Right renal cortex interstitium (tissue), 3 donors: ENCODE measurements around the gene ZFP64. TPM values are rescaled to one million over a fixed set of nuclear protein-coding genes. Genes with fewer than 3 reads are reported as not detected.

Source experiments
- DNase-seq, 3 donors: peaks; one replicate each; pipeline ENCODE4 v3.0.0-alpha.2; 2013; ENCODE audit warnings: low read depth in 3 of 3, low spot score in 2 of 3
- polyA plus RNA-seq, 3 donors: library from polyadenylated mRNA; unstranded; fragments of 120-200 nt; gene quantifications; one replicate each; pipeline ENCODE4 v1.2.1, GENCODE V29; 2013; ENCODE audit not compliant: insufficient read length in 3 of 3

Gene ZFP64
- polyA plus RNA-seq, 3 donors = 19.9 to 21.2 (median 21.1) TPM

DNA sequence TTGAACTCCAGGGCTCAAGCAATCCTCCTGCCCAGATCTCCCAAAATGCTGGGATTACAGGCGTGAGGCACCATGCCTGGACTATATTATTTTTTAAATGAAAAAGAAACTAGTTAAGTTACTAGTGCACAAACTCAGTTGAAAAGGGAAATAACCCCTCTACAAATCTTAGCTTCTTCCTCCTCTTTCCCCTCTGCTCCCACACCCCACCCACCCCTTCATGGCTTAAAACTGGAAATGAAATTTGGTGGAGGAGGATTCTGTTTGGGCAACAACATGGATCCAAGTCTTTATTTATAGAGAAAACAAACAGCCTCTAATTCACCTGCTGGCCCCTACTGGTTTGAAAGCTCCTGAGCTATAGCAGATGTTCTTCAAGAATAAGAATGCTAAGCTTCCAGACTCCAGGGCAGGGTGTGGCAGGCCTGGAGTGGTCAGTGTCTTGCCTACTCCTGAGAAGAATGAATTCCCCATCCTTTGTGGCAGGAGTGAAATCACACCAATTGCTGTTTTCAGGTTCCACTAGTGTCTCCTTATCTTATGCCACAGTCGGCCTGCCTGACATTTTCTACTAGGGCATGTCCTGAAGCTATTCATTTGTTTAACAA is 73.5 kb downstream of the ZFP64 start:
- no peak for DNase-seq

DNA sequence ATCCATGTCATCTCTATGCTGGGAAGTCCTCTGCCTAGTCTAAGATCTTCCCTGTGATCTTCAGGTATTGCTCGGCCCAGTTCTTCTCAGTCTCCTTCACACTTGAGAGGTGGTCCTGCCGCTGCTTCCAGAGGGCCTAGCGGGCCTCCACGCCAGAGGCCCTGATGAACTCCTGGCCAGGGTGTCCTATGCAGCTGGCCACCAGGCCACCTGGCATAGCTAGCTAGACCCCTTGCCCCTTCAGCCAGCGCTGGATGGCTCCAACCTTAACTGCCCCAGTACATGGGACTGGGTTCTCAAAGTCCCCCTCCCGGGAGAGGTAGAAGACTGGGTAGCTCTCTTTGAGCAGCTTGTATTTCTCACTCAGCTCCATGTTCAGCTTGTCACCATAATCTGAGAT is 81.1 kb downstream of the ZFP64 start:
- no peak for DNase-seq

DNA sequence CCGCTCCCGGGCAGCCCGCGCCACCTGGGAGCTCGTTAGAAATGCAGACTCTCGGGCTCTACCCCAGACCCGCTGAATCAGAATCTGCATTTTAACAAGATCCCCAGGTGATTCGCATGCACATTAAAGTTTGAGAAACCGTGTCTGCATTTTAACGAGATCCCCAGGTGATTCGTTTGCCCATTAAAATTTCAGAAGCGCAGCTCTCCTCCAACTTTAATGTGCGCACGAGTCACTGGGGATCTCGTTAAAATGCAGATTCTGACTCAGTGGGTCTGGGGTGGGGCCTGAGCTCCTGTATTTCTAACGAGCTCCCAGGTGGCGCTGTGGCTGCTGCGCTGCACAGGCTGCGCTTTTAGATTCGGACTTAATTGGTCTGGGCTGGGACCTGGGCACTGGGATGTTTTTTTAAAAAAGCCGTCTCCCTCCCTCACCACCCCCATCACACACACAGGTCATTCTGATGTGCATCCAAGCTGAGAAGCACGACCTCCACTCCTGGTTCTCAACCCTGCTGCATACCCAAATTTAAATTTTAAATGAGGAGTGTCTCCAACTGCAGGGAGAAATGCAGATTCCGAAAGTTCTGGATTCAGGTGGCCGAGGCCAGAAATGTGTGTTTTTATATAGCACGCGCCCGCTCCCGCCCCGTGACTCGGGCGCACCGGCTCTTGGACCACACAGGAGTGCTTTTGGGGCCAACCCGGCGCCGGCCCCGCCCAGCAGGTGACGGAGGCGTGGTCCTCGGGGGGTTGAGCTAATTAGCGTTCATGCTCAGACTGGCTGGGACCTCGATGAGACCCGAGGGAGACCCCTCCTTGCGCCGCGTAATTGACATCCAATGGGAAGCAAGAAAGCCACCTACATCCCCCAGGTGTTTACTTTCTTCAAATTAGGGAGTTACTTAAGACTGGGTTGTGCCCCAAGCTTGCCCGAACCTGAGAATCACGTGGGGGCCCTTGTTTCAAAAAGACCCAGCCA is 85.8 kb downstream of the ZFP64 start:
- peak in 1 of 3 donors; percentile 18 for DNase-seq

DNA sequence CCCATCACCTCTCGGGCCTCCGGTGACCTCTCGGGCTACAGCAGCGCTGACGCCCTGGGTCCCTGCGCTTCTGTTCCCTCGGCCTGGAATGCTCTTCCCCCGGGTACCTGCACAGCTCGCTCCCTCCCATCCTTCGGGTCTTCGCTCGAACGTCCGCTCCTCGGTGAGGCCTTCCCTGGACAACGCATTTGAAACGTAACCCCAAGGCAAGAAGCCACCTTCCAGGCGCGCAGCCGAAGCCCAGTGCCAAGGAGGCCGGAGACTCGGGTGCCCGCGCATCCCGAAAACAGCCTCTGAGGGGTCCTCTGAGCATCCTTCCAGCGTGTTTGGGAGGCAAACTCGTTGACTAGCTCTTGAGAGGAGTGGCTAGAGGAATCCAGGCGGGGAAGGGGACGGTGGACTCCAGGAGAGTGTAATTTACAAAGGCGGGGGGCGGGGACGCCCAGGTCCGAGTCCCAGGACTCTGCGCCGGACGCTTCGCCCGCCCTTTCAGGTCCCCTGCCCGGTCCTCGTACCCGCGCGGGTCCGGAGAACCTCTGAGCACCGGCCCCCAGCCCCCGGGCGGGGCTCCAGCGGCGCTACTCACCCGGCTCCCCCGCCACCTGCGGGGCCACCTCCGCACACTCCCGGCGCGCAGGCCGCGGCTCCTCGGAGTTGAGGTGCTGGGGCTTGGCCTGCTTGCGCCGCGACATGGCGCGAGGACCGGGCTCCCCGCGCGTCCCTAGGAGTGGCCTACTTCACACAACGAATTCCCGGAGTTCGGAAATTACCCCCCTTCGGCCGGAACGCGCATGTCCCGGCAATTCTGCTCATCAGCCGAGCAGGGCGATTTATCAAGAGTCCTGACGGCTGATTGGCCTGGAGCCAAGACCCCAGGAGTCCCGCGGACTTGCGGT is 86.8 kb downstream of the ZFP64 start:
- peak; percentile 27 to 52 (median 44) for DNase-seq

DNA sequence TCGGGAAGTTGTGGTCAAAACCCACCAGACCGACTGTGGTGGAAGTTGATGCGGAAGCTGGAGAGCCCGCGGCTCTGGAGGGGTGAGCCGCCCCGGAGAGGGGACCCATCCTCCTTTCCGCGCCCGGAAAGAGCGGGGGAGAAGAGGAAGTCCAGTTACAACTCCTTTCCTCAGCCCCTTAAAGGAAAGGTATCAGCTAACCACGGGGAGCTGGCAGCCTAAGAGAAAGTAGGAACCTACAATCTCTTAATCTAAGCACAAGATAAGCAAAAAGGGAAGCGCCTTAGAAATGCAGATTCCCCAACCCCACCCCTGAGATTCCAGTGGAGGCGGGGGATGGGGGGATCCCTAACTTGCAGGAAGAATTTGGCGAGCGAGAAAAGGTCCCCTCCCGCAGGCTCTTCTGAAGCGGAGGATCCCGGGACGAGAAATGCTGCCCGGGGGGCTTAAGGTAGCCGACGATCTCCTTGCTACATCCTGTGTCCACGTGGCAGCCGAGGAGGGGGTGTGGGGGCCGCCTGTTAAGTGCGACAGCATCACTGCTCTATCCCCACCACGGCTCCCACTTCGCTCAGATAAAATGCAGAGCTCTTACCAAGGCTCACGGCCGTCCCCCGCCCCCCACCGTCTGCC is 87.5 kb downstream of the ZFP64 start:
- no peak for DNase-seq

DNA sequence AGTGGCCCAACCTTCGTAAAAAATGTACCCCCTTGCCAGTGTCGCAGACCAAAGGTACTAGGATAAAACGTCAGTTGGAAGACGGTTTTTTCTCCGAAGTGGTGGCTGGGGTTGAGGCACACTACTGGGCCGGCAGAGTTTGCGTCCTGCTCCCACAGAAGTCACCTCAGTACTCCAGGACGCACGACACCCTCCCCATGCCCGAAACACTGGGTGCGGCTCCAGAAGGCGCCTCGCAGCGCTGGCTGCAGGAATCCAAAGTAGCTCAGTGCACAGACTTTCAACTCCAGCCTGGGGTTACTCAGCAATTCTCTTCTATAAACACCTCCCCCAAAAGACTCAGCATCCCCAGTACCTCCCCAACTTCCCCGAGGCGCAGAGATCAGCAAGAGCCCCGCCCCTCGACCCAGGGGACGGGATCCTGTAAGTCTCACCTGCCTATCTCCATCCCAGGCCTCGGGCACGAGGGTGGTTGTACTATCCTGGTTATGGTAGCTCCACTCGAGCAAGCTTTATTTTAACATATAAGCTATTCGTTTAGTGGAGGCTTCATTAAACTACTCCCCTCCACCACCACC is 88.2 kb downstream of the ZFP64 start:
- DNase-seq = no peak

DNA sequence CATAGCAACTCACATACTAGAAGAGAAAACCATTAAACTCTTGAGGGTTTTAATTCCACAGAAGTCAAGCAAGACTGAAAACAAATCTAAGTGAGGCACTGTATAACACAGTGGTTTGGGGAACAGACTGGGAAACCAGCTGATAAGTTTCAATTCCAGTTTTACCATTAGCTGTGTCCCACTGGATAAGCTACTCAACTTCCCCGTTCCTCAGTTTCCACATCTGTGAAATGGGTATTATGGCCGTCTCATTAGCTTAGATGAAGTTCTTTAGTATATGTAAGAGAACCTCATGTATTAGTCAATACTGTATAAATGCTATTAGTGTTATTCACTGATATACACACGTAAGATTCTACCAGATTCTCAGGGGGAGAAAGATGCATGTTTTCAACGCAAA is 89.0 kb downstream of the ZFP64 start:
- no peak for DNase-seq

DNA sequence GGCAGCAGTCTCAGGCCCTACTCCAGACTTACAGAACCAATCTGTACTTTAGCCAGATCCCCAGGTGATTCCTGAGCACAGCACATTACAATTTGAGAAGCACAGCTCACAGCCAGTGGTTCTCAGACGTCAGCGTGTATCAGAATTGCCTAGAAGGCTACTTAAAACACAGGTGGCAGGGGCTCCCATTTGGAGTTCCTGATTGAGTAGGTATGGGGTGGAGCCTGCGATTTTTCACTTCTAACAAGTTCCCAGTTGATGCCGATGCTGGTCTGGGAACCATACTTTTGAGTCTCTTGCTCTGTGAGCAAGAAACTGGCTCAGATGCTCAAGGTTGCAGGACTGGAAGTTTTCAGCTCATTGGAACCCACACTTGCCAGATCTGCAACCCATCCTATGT is 89.5 kb downstream of the ZFP64 start:
- no peak for DNase-seq
